GM19238 (cell line): ENCODE measurements around the gene BSN.
A peak's percentile ranks its signal among the peaks of the same experiment; 100 is the strongest.

Source experiments
- DNase-seq: peaks from one replicate; pipeline ENCODE4 v3.0.0; 2011; ENCODE audit warnings: low spot score; ENCODE audit not compliant: insufficient read length

The BSN gene

GRCh38 chr3:49553692-49554632 is at the start of gene BSN:
Gene BSN (plus strand): TSS chr3:49554477. CDS start chr3:49554603, 126 bp downstream.
- peak; percentile 98 for DNase-seq

- DNase-seq = no peak
Measured at GRCh38 chr3:49506906-49507305, 47.4 kb upstream of the BSN start.

GRCh38 chr3:49509028-49509561 is 45.2 kb upstream of the BSN start:
- no peak for DNase-seq

DNA sequence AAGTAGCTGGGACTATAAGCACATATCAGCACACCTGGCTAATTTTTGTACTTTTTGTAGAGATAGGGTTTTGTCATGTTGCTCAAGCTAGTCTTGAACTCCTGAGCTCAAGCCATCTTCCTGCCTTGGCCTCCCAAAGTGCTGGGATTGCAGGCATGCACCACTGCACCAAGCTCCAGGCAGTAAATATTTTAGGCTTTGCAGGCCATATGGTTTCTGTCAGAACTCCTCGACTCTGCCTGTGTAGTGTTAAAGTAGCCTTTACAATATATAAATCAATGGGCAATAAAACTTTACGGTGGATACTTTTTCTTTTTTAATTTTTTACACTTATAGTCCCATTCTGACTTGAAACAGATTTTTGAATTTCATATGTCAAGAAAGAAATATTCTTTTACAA is 42.6 kb upstream of the BSN start:
- no peak for DNase-seq

GRCh38 chr3:49512781-49513355 is 41.4 kb upstream of the BSN start:
- no peak for DNase-seq

- no peak for DNase-seq
Measured at GRCh38 chr3:49513494-49514124, 40.7 kb upstream of the BSN start.

DNA sequence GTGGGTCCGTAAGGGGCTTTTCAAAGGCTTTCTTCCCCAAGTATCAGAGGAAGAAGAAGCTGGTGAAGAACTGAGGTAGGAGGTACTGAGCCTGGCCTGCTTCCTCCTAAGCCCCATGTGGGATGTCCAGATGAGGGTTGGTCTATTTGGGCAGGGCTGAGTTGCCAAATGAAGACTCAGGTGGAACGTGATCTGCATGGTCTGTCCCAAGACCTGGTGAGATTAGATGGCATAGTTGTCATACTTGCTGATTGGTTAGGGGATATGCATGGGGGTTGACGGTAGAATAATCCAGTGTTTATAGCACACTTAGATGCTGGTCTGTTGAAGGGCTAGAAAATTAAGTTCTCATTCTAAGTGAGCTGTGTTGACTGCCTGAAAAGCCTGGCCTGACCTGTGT is 36.3 kb upstream of the BSN start:
- DNase-seq = no peak

DNA sequence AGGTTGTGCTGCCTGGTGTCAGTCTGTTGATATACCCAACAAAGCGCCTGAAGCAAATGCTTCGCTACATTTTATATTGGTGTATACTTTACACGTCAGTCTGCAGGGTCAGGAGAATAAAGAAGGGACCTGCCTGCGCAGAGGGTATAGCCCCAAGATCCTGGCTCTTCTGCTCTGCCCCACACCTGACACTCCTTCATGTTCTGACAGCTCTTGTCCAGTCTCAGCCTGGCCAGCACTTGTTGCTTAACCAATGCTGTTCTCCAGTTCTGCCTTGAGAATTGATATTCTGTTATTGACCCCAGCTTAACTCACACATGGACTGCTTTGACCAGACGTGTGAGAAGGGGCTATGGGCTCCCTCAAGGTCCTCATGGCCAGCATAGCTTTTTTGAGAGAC is 35.8 kb upstream of the BSN start:
- no peak for DNase-seq

DNA sequence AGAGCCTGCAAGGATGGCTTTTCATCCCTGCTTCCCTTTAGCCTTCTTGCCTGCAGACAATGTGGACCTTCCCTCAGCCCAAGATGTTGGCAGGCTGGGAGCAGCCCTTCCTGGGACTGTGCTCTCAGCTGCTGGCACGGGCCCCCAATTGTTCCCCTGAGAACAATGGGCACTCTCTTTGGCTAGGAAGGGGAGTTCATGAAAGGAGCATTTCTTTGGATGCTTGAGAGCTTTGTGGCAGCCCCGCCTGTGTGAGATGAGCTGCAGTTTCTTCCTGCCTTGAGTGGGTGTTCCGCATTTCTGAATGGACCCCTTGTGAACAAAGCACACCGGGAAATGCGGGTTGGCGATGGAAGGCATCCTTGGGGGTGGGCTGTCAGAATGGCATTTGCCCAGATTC is 35.0 kb upstream of the BSN start:
- no peak for DNase-seq

- DNase-seq = no peak
Measured at GRCh38 chr3:49519916-49520385, 34.3 kb upstream of the BSN start.

- no peak for DNase-seq
Measured at GRCh38 chr3:49523756-49524747, 30.2 kb upstream of the BSN start.

DNA sequence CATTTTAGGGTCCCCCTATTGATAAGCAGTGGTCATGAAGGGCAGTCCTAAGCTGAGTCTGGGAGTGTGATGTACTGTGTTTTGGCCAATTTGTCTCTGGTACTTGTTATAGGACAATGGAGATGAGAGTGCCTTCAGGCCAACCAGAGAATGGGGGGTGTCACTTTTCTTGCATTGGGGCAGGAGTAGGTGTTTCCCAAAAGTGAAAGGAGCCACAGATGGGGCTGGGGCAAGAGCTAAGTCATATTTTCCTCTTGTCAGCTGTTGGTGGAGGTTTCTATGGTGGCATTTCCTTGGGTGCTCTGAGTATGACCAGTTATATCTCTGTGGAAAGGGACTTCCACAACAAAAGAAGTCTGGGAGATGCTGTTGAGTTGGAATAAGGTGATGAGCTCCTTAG is 24.7 kb upstream of the BSN start:
- DNase-seq = no peak

DNA sequence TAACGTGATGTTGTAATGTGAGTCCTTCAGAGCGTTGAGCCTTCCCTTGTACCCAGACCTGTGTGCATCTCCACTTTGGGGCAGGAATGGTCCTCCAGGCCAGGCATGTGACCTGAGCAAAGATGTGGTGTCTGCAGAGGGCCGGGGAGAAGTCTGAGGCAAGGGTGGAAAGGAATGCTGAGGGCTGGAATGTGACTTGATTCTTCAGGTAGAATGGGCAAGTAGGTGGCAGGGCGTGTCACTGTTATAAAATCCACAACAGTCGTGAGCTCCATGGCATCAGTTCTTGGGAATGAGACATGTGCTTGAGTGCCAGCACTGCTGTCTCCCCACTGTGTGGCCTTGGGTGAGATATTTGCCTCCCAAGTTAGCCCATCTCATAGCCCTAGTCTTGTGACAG is 24.0 kb upstream of the BSN start:
- DNase-seq = no peak

DNA sequence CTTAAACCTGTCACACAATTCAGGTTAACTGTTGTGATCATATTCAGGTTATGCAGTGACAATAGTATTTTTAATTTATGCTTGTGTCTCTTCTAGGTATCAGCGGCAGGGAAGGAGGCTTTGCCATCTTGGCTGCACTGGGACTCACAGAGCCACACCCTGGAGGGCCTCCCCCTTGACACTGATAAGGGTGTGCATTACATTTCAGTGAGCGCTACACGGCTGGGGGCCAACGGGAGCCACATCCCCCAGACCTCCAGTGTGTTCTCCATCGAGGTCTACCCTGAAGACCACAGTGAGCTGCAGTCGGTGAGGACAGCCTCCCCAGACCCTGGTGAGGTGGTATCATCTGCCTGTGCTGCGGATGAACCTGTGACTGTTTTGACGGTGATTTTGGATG is 23.6 kb upstream of the BSN start:
- no peak for DNase-seq

- DNase-seq = no peak
Measured at GRCh38 chr3:49531218-49531617, 23.1 kb upstream of the BSN start.

DNA sequence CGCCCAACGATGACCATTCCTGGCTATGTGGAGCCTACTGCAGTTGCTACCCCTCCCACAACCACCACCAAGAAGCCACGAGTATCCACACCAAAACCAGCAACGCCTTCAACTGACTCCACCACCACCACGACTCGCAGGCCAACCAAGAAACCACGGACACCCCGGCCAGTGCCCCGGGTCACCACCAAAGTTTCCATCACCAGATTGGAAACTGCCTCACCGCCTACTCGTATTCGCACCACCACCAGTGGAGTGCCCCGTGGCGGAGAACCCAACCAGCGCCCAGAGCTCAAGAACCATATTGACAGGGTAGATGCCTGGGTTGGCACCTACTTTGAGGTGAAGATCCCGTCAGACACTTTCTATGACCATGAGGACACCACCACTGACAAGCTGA is 22.6 kb upstream of the BSN start:
- DNase-seq = no peak

DNA sequence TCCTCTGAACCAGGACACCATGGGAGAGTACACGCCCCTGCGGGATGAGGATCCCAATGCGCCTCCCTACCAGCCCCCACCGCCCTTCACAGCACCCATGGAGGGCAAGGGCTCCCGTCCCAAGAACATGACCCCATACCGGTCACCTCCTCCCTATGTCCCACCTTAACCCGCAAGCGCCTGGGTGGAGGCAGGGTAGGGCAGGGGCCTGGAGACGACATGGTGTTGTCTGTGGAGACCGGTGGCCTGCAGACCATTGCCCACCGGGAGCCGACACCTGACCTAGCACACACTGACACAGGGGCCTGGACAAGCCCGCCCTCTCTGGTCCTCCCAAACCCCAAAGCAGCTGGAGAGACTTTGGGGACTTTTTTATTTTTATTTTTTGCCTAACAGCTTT is 21.2 kb upstream of the BSN start:
- DNase-seq = no peak

- DNase-seq = no peak
Measured at GRCh38 chr3:49533786-49534519, 20.3 kb upstream of the BSN start.

DNA sequence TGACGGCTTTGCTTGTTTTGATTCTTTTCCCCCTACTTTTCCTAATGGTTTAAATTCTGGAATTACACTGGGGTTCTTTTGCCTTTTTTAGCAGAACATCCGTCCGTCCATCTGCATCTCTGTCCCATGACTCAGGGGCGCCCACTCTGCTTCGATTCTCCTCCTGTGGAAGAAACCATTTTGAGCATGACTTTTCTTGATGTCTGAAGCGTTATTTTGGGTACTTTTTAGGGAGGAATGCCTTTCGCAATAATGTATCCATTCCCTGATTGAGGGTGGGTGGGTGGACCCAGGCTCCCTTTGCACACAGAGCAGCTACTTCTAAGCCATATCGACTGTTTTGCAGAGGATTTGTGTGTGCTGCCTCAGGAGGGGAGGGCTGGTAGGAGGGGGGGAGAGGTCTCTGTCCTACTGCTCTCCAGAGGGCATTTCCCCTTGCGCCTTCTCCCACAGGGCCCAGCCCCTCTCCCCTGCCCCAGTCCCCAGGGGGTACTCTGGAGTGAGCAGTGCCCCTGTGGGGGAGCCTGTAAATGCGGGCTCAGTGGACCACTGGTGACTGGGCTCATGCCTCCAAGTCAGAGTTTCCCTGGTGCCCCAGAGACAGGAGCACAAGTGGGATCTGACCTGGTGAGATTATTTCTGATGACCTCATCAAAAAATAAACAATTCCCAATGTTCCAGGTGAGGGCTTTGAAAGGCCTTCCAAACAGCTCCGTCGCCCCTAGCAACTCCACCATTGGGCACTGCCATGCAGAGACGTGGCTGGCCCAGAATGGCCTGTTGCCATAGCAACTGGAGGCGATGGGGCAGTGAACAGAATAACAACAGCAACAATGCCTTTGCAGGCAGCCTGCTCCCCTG is 19.5 kb upstream of the BSN start:
- DNase-seq = no peak
